ENCODE results near the gene CELF2.

Gene CELF2

GRCh38 chr10:11141571-11142091, 124.0 kb downstream of the CELF2 start:
- CTCF ChIA-PET = interaction anchor here (0.7 kb wide), 1 partner anchor 33 kb away, joined by 4 read pairs; no protein-coding TSS in a partner anchor
- Histone ChIP-seq H3K36me3 (ENCODE audit: control insufficient read depth in 2 of 2, insufficient read depth in 1 of 2, low read length in 2 of 2) (no peaks in the 10 kb centered on the region), H3K4me3 (ENCODE audit: low read depth, low read length) (no peak overlapping the region), H3K4me1 (ENCODE audit: control insufficient read depth, insufficient read depth, low read length) (peaks cover 26% of the 10 kb centered on the region), H3K27ac (ENCODE audit: extremely low read depth, low read depth, low read length) (peak overlapping the region; percentile 75), H3K9me3 (ENCODE audit: control insufficient read depth, insufficient read depth, low read depth, low read length) (no peaks in the 10 kb centered on the region)
- POLR2A ChIA-PET = interaction anchor here (0.6 kb wide), 1 partner anchor 49 kb away, joined by 3 read pairs; no protein-coding TSS in a partner anchor
- TF ChIP-seq KLF17 (tag by site-specific recombination; IDR thresholded peaks at IDR 0.05) = no peak
- no peak for TF ChIP-seq ZBTB10 (tag by site-specific recombination; IDR thresholded peaks at IDR 0.05)
- no peak for TF ChIP-seq ZNF132 (tag by site-specific recombination; IDR thresholded peaks at IDR 0.05; ENCODE audit: borderline replicate concordance)
- peak; percentile 76 for TF ChIP-seq SP7 (tag by site-specific recombination; IDR thresholded peaks at IDR 0.05)
- TF ChIP-seq ZNF114 (tag by site-specific recombination; IDR thresholded peaks at IDR 0.05) = no peak
- no peak for TF ChIP-seq ZNF23 (tag by site-specific recombination; IDR thresholded peaks at IDR 0.05; ENCODE audit: borderline replicate concordance)
- TF ChIP-seq ZNF202 (tag by site-specific recombination; IDR thresholded peaks at IDR 0.05; ENCODE audit: borderline replicate concordance) = no peak
- no peak for TF ChIP-seq EGR2 (tag by site-specific recombination; IDR thresholded peaks at IDR 0.05; ENCODE audit: low read depth)
- TF ChIP-seq ZNF221 (tag by site-specific recombination; IDR thresholded peaks at IDR 0.05; ENCODE audit: borderline replicate concordance) = no peak
- no peak for TF ChIP-seq ZNF549 (tag by site-specific recombination; IDR thresholded peaks at IDR 0.05)
- TF ChIP-seq GLI4 (tag by site-specific recombination; IDR thresholded peaks at IDR 0.05) = no peak
- TF ChIP-seq ZNF529 (tag by site-specific recombination; IDR thresholded peaks at IDR 0.05; ENCODE audit: insufficient replicate concordance) = no peak
- TF ChIP-seq PRDM6 (tag by site-specific recombination; IDR thresholded peaks at IDR 0.05) = peak; percentile 62
- TF ChIP-seq TCF7L2 (IDR thresholded peaks at IDR 0.05; ENCODE audit: borderline replicate concordance, low read depth, low read length) = peak; percentile 93
- no peak for TF ChIP-seq ZNF155 (tag by site-specific recombination; IDR thresholded peaks at IDR 0.05)
- TF ChIP-seq ZNF558 (tag by site-specific recombination; IDR thresholded peaks at IDR 0.05) = no peak
- TF ChIP-seq ZNF704 (tag by site-specific recombination; IDR thresholded peaks at IDR 0.05) = no peak
- TF ChIP-seq ZNF292 (tag by site-specific recombination; IDR thresholded peaks at IDR 0.05; ENCODE audit: borderline replicate concordance, low read depth) = no peak
- no peak for TF ChIP-seq ZEB2 (tag by site-specific recombination; IDR thresholded peaks at IDR 0.05)
- no peak for TF ChIP-seq ZNF350 (tag by site-specific recombination; IDR thresholded peaks at IDR 0.05)
- TF ChIP-seq ZBTB7A (tag by site-specific recombination; IDR thresholded peaks at IDR 0.05; ENCODE audit: low read depth) = no peak
- no peak for TF ChIP-seq ZNF121 (tag by site-specific recombination; IDR thresholded peaks at IDR 0.05)
- TF ChIP-seq ZBTB6 (tag by site-specific recombination; IDR thresholded peaks at IDR 0.05) = no peak
- TF ChIP-seq ZNF792 (tag by site-specific recombination; IDR thresholded peaks at IDR 0.05) = no peak
- TF ChIP-seq ZNF555 (tag by site-specific recombination; conservative IDR thresholded peaks at IDR 0.05) = no peak
- no peak for TF ChIP-seq ZNF76 (tag by site-specific recombination; IDR thresholded peaks at IDR 0.05; ENCODE audit: borderline replicate concordance, low read depth)
- TF ChIP-seq ZBTB48 (tag by site-specific recombination; IDR thresholded peaks at IDR 0.05) = no peak
- no peak for TF ChIP-seq ZNF2 (tag by site-specific recombination; IDR thresholded peaks at IDR 0.05)
- TF ChIP-seq SP2 (tag by site-specific recombination; IDR thresholded peaks at IDR 0.05) = no peak
- 0 out of 2 replicates have a peak, but pooled peaks have one; percentile 42 for TF ChIP-seq ZNF692 (tag by site-specific recombination; IDR thresholded peaks at IDR 0.05)
